Uterus (tissue), 2 donors: ENCODE data around the gene NRROS.

Experiments
- CTCF ChIP-seq, 4 experiments: fragments of 200-600 bp in 2 of 4; fragments of 450-650 bp in 2 of 4; sonication (generic) in 2 of 4; IDR thresholded peaks; one replicate each; pipeline ENCODE4 v1.5.1; 2016 to 2019; ENCODE audit warnings: antibody characterized with exemption in 4 of 4, mild to moderate bottlenecking in 2 of 4, moderate library complexity in 1 of 4
- POLR2A ChIP-seq, 2 donors: fragments of 450-650 bp; IDR thresholded peaks; one replicate each; pipeline ENCODE4 v1.6.1; 2016; ENCODE audit warnings: antibody characterized with exemption in 2 of 2, mild to moderate bottlenecking in 1 of 2, moderate library complexity in 1 of 2

- TF ChIP-seq CTCF (IDR thresholded peaks at IDR 0.05) (no peak), POLR2A (IDR thresholded peaks at IDR 0.05) (no peak)
Measured at GRCh38 chr3:196661400-196661799, 21.9 kb downstream of the NRROS start.
